ENCODE measurements around the gene CACNA2D4.
"Not testable (repeated sequence)": the region's sequence is repeated elsewhere in the genome, so short reads cannot be mapped to it uniquely, and the experiment has no call there.

Gene CACNA2D4

DNA sequence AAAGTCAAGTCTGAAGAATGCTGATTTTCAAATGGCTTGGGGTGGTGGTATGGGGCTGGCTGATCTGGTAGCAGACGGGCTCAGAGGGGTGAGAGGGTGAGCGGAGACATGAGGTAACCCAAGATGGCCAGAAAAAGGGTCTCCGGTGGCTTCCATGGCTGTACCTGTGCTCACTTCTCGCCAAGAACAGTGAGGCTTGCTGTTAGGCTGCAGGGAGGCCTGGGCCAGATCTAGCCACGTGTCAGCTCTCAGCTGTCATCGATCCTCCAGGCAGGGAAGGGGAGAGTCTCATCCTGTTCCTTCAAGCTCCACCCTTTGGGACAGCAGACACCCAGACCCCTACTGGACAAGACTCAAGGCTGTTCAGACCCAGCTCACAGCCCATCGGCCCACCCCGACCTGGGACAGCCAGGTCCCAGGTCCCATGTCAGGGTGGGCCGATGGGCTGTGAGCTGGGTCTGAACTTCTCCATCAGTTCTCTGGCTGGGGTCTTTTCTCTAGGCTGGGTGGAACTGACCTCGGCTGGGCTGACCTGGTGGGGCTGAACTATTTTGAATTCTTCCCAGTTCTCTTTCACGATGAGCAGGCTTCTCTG lies 89.0 kb downstream of the CACNA2D4 start:
- no peak for DNase-seq

- DNase-seq: no peak
These were observed 89.6 kb downstream of the CACNA2D4 start for GRCh38 chr12:1828856-1829255.

DNA sequence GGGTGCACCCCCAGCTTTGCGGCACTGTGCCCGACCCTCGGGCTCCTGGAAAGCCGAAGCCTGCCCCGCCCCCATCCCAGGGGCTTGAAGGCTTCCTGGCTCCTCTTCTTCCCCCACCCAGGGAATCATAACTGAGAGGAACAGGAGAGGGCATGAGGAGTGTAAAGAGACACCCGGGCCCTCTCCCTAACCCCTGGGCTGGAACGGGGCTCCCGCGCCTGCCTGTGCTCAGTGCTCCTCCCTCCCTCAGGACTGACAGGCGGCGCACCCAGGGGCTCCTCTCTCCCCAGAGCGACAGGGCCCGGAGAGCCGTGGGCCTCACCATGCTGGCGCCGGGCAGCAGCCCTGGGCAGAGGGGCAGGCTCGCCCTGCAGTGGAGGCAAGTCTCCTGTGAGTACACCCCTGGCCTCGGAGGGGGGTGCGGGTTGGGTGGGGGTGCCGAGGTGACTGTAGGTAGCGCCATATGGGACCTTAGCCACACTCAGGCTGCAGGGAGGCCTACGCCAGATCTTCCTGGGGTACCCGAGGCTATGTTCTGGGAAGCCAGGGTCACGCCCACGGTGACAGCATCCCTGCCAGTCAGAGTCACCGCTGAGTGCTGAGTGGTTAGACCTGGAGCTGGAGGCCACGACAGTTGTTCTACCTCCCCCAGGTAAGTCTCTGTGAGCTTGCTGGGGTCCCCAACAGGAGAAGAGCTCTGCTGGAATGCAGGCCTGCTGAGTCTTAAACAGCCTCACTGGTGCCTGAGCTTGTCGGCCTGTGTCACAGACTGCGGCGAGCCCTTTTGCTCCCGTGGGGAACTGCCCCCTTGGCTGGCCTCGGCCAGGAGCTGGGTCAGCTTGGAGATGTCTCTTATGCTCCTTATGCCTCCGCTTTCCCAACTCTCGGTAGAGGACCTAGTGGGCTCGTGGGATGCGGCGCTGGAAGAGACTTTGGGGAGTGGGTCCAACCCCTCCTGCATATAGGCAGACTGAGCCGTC lies 90.3 kb downstream of the CACNA2D4 start:
- no peak for DNase-seq

DNA sequence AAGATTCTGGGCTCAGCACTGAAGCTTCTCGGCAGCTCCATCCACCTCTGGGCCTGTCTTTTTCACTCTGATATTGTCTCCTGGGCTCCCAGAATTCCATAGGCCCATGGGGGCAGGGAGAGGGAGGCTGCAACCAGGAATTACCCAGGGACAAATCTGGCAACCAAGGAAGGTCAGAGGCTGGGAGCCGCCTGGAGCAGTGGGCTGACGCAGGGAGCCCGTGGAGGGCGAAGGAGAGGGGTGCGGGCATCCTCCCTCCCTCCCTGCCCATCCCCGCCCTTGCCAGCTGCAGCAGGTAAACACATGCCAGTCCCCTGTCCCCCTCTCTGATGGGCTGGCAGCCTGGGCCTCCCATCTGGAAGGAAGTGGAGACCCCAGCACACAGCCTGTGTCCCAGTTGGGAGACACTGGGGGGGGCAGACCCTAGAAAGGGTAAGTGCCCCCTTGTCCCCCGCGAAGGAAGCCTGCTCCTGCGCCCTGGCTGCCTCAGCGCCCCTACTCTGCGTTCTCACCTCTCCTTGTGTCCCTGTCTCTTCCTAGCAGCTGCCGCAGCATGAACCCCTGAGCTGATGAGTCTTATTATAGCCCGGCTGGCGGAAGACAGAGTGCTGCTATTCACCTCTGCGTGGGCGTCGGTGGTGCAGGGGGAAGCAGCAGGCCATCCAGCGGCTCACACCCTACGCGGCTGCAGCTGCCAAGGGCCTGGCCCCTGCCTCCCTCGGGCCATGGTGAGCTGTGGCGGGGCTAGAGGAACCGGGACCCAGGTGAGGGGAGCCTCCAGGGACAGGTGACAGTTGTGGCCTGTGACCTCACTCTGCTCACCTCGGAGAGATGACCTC lies 91.4 kb downstream of the CACNA2D4 start:
- peak in 1 of 2 experiments; percentile 24 for DNase-seq

- no peak for DNase-seq
These were observed 92.1 kb downstream of the CACNA2D4 start for GRCh38 chr12:1826401-1826800.

DNA sequence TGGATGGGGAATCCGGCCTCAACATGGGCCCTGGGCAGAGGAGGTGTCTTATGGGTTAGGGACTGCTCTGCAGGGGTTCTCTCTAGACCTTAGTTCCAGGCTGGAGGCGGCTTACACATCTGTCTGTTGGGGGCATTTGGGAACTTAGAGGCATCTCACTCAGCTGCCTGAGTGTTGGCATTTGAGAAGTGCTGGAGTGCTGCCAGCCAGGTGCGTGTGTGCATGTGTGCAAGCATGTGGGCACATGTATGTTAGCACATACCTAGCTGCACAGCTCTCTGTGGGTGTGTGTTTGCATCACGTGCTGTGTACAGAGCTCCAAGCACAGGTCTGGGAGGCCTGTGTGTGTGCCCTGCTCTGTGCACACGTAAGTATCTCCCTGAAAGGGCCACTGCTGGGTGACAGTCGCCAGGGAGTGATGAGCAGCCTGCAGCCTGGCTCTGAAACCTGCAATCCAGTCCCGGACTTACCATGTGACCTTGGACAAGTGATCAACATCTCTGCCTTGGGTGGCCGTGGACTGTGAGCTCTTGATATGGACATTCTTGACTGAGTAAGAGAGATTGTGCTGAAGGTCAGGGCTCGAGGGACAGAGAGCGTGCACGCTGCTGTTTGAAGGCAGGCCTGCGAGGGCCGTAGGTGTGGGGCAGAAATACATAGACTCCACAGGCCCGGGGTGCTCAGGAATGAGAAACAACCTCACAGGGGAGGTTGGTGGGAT lies 92.9 kb downstream of the CACNA2D4 start:
- no peak for DNase-seq

DNA sequence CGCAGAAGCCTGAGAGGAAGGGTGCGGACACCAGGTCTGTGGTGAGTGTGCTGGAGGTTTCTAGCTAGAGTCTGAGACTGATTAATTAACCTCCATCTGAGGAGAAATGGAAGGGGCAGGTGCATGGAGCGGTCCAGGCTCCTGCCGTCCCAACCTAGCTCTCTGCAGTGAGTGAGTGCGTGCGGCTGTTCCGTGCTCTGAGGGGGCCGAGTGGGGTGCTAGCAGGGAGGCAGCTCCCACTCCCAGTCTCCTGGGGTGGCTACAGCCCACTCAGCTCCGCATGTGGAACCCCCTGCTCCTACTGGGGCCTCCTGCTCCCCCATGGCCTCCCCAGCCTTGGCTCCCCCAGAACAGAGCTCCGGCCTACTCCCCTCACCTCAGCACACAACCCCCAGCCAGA lies 95.2 kb downstream of the CACNA2D4 start:
- DNase-seq: no peak

- DNase-seq: no peak
These were observed 95.8 kb downstream of the CACNA2D4 start for GRCh38 chr12:1822699-1823098.

- no peak for DNase-seq
These were observed 96.6 kb downstream of the CACNA2D4 start for GRCh38 chr12:1821805-1822204.

- DNase-seq: no peak
These were observed 97.6 kb downstream of the CACNA2D4 start for GRCh38 chr12:1820896-1821291.

GRCh38 chr12:1820191-1820895 lies 98.1 kb downstream of the CACNA2D4 start, which contains the start of gene LRTM2:
TSS of gene LRTM2 (plus strand) at chr12:1820565. CDS start at chr12:1828149, 7,584 bp downstream.
- peak in 1 of 2 experiments; percentile 26 for DNase-seq

DNA sequence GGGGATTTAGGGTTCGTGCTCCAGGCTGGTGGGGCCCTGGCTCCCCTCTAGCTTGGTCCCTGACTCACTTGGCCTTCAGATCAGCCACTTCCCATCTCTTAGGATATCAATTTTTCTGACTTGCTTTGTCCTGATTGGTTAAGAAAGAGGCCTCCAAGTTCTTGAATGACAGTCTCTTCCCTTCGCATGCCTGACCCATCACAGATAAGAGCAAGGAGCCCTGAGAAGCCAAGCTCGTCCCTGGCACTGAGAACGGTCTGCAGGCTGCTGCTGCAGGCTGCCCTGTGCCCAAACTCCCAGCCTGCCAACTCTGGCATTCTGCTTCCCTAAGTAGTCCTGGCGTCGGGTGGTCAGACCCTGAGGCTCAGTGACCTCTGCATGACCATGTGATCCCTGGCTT lies 98.9 kb downstream of the CACNA2D4 start:
- DNase-seq: no peak

DNA sequence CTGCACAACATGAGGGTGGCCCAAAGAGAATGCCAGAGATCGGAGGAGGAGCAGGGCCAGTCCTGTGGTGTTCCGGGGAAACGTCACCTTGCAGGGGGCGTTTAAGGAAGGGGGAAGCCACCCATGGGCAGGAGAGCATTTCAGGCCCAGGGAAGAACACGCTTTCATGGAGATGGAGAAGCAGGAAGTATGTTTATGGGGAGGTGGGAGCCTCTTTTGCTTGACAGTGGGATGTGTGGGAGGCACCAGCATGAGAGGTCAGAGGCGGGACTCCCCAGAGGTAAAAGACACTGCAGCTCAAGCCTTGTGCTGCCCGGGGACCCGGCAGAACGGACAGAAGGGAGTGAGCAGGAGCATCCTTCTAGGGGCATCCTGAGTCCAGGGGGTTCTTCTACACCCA lies 99.4 kb downstream of the CACNA2D4 start:
- DNase-seq: no peak

DNA sequence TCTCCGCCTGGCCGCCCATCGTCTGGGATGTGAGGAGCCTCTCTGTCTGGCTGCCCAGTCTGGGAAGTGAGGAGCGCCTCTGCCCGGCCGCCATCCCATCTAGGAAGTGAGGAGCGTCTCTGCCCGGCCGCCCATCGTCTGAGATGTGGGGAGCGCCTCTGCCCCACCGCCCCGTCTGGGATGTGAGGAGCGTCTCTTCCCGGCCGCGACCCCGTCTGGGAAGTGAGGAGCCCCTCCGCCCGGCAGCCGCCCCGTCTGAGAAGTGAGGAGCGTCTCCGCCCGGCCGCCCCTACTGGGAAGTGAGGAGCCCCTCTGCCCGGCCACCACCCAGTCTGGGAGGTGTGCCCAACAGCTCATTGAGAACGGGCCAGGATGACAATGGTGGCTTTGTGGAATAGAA lies 100.5 kb downstream of the CACNA2D4 start:
- DNase-seq: not testable (repeated sequence)

GRCh38 chr12:1816730-1817348 lies 101.6 kb downstream of the CACNA2D4 start:
- no peak for DNase-seq

DNA sequence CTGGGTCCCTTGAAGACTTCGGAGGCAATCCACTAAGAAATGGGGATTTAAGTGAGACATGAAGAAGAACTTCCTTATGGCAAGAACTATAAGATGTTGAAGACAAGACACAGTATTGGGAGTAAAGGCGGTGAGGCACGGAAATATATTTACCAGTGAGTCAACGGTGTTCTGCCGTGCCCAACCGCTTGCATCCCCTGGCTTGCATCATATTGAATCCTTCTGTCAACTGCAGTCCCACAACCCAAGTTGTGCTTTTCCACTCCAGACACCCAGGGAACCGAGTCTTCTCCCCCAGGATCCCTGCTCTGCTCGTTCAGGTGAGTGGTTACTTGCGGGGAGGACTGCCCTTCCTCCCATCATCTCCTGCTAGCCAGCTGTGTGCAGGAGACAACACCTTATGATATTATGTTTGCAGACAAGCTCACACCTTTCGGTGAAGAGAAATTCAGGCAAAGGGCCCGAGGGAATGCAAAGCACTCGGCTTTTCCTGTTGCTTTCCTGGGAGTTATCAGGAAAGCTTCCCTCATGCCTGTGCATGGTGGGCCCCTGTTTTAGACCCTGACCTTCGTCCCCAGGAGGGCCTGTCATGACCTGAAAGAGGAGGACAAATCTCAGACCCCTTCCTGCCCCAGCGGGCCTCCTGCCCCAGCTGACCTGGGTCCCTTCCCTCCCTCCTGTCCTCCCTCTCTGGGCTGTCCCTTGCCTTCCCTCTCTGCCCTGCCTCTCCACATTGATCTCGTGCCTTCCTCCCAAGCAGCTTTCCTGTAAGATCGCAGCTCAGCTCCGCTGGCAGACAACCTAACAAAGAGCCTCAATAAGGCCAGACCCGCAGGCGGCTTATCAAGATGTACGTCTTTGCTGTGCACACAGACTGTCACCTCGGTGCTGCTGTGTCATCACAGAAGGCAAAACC lies 102.4 kb downstream of the CACNA2D4 start:
- DNase-seq: no peak

- DNase-seq: no peak
These were observed 103.3 kb downstream of the CACNA2D4 start for GRCh38 chr12:1815108-1815507.

DNA sequence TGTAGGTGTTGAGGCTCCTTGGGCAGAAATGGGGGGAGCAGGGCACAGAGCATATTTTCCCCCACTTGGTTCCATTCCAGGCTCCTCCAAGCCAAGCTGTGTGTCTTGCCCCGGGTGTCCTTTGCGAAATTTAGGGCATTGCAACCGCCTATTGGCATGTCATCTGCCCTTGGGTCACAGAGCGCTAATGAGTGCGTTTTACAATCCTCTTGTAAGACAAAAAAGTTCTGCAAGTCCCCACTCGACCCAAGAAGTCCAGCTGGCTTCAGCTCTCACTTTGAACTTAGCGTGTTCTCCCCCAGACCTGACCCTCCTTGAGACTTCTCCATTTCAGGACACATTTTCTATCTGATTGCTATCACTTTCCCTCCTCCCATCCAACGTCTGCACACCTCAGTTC lies 104.2 kb downstream of the CACNA2D4 start:
- DNase-seq: no peak

DNA sequence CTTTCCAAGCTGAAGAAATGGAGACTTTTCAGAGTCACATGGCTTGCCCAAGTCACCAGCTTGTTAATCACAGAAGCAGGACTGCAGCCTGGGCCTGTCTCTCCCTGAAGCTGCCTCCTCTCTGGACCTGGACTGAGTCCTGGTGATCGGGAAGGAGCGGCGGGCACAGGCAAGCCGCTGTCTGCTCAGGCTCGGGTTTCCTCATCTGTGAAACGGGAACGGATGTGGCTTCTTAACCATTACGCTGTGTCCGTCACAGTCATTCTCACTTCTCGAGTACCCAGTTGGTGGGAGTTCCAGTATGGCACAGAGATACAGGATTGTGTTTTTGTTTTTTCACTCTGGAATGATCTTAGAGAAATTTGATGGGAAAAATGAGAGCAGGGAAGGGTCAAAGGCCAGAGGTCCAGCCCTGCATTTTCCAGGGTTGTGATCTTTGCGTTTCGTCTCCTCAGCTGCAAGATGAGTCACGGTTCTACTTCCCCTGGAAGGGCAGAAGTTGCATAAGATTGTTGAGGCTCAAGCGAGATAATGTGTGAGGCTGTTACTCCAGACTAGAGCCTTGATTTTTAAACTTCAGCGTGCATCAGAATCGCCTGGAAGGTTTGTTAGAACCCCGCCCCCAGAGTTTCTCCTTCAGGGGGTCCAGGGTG lies 105.7 kb downstream of the CACNA2D4 start:
- no peak for DNase-seq

GRCh38 chr12:1811948-1812291 lies 106.5 kb downstream of the CACNA2D4 start:
- no peak for DNase-seq
